Effector memory CD8-positive, alpha-beta T cell (primary cell): Measurements from ENCODE around the gene ITPKB.

Experiments used
- ATAC-seq: fragments of 150-1000 bp; cut with Tn5 transposase; replicated peaks from 2 replicates; pipeline ENCODE4 v1.10.0; 2021; ENCODE audit warnings: mild to moderate bottlenecking, moderate library complexity
- DNase-seq, 3 experiments: peaks; one replicate each; pipeline ENCODE4 v3.0.0; 2021
- H3K27ac Mint-ChIP-seq, 2 donors: one replicate each; pipeline ENCODE4 v1.8.0; 2022; ENCODE audit warnings: mild to moderate bottlenecking in 2 of 2, mixed read lengths in 2 of 2, moderate library complexity in 2 of 2
- H3K27me3 Mint-ChIP-seq, 2 donors: one replicate each; pipeline ENCODE4 v1.8.0; 2022; ENCODE audit warnings: mixed read lengths in 2 of 2
- H3K36me3 Mint-ChIP-seq: one replicate; pipeline ENCODE4 v1.8.0; 2022; ENCODE audit warnings: mild to moderate bottlenecking, moderate library complexity, mixed read lengths; ENCODE audit not compliant: insufficient read depth
- H3K4me1 Mint-ChIP-seq, 2 donors: one replicate each; pipeline ENCODE4 v1.8.0; 2022; ENCODE audit warnings: low read depth in 2 of 2, mixed read lengths in 2 of 2
- H3K4me3 Mint-ChIP-seq, 2 donors: one replicate each; pipeline ENCODE4 v1.8.0; 2022; ENCODE audit warnings: mild to moderate bottlenecking in 2 of 2, mixed read lengths in 2 of 2, moderate library complexity in 2 of 2
- H3K9me3 Mint-ChIP-seq, 2 donors: one replicate each; pipeline ENCODE4 v1.8.0; 2022; ENCODE audit warnings: mixed read lengths in 2 of 2

Gene ITPKB

GRCh38 chr1:226702318-226702956, 36.6 kb downstream of the ITPKB start:
- H3K36me3 Mint-ChIP-seq: peaks cover 53% of the 10 kb centered on the region
- peak overlapping the region; percentile 93 for H3K27ac Mint-ChIP-seq
- no peaks in the 10 kb centered on the region for H3K27me3 Mint-ChIP-seq
- H3K4me1 Mint-ChIP-seq: peaks cover 39 to 62% of the 10 kb centered on the region in 2 donors
- ATAC-seq (no peak), DNase-seq (no peak)
- H3K4me3 Mint-ChIP-seq: peak overlapping the region; percentile 73 to 76
- no peaks in the 10 kb centered on the region for H3K9me3 Mint-ChIP-seq

- Mint-ChIP-seq H3K4me1 (peaks cover 46 to 74% of the 10 kb centered on the region in 2 donors), H3K9me3 (no peaks in the 10 kb centered on the region), H3K27ac (peak overlapping the region; percentile 89 to 93), H3K36me3 (peaks cover 44% of the 10 kb centered on the region), H3K27me3 (no peaks in the 10 kb centered on the region), H3K4me3 (no peak overlapping the region)
- ATAC-seq (no peak), DNase-seq (no peak)
Measured at GRCh38 chr1:226700861-226701260, 38.2 kb downstream of the ITPKB start.

DNA sequence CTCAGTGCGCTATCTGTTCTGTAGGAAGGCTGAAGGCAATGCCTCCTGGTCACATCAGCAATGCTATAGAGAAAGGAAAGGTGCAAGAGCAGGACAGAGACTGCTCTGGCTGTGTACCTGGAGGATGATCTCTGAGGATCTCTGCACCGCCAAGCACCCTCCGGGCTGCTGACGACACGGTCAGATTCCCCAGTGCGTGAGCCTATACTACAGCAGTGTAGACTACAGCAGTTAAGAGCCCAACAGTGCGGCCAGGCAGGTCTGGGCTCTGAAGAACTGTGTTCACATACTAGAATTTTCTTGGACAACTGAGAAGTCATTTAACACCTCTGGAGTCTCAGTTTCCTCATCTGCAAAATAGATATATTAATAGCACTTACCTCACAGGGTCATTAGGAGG, 39.9 kb downstream of the ITPKB start:
- Mint-ChIP-seq H3K4me1 (peaks cover 49 to 79% of the 10 kb centered on the region in 2 donors), H3K4me3 (peak overlapping the region in 1 of 2 donors; percentile 61), H3K36me3 (peaks cover 37% of the 10 kb centered on the region), H3K27ac (peak overlapping the region; percentile 93 to 95), H3K9me3 (no peaks in the 10 kb centered on the region), H3K27me3 (no peaks in the 10 kb centered on the region)
- DNase-seq (no peak), ATAC-seq (no peak)

DNA sequence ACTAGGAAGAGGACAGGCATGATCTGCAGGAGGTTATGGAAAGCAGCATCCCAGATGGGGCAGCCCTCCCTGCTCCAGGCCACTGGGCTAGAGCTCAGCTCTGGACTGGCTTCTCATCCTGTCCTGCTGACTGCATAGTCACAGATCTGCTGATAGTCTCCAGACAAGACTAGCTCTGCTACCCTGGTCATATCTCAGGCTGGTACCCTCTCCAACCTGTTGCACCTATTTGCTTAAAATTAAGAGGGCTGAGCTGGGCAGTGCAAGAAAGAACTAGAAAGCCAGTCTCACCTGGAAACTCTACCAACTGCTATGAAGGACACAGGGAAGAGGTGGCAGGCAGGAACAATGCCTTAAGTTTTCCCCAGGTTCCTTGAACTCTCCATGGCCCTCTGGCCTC, 40.4 kb downstream of the ITPKB start:
- ATAC-seq (no peak), DNase-seq (no peak)
- peaks cover 51 to 80% of the 10 kb centered on the region in 2 donors for H3K4me1 Mint-ChIP-seq
- no peaks in the 10 kb centered on the region for H3K9me3 Mint-ChIP-seq
- peak overlapping the region in 1 of 2 donors; percentile 38 for H3K4me3 Mint-ChIP-seq
- peaks cover 38% of the 10 kb centered on the region for H3K36me3 Mint-ChIP-seq
- H3K27ac Mint-ChIP-seq: peak overlapping the region; percentile 93 to 95
- H3K27me3 Mint-ChIP-seq: no peaks in the 10 kb centered on the region

- Mint-ChIP-seq H3K9me3 (no peaks in the 10 kb centered on the region), H3K36me3 (peaks cover 36% of the 10 kb centered on the region), H3K27ac (peak overlapping the region; percentile 87 to 95), H3K4me3 (no peak overlapping the region), H3K27me3 (no peaks in the 10 kb centered on the region), H3K4me1 (peaks cover 55 to 84% of the 10 kb centered on the region in 2 donors)
- ATAC-seq: no peak
- DNase-seq: no peak
Measured at GRCh38 chr1:226697929-226698544, 41.0 kb downstream of the ITPKB start.

DNA sequence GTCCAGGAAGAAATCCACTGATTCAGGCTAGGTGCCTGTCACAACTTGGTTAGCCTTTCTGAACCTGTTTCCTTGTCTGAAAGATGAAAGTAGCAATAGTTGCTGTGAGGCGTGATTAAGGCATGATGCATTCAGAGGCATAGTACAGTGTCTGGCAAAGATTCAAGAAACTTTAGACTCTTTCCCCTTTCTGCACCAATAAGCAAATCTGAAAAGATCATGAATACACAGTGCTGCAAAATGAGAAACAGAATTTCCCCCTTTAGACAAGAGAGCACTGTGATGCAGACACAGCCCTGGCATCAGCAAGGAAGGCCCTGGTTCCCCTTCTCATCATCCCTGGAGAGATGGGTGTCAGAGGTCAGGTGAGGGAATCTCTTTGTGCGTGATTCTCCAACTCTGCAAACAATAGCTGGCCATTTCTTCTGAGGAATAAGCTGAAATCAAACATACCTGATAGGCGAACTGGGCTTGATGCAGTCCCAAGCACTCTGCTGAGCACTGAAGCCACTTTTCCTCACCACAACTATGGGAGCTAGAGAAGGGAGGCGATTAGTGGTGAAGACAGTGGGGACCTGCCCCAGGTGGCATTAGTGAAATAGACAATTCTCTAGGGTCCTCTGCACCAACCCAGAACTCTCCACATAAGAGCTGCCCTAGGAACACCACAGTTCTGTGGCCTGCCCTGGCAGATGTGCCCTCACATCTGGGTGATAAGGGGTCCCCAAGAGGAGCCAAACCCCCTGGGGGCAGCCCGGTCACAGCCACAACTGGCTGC, 41.7 kb downstream of the ITPKB start:
- no peak for DNase-seq
- peak; percentile 72 for ATAC-seq
- Mint-ChIP-seq H3K4me3 (peak overlapping the region in 1 of 2 donors; percentile 64), H3K27me3 (no peaks in the 10 kb centered on the region), H3K27ac (peak overlapping the region; percentile 87 to 95), H3K4me1 (peaks cover 55 to 84% of the 10 kb centered on the region in 2 donors), H3K36me3 (peaks cover 36% of the 10 kb centered on the region), H3K9me3 (no peaks in the 10 kb centered on the region)

DNA sequence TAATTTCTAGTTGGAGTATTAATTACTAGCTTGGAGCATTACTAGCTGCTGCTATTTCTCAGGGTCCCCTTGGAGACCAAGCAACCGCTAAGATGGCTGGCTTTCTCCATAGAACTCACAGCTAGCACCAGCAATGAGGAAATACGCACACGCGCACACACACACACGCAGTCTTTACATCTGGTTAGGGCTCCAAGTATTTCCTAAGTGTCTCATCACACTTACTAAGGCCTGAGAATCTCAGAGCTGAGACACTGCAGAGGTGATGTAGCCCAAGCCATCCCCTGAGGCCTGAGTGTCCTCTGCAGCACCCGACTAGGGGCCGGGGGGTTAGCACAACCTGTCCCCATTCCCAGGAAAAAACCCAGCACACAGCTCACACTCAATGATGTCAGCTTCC, 42.5 kb downstream of the ITPKB start:
- no peak for DNase-seq
- peak; percentile 16 for ATAC-seq
- Mint-ChIP-seq H3K27me3 (no peaks in the 10 kb centered on the region), H3K9me3 (no peaks in the 10 kb centered on the region), H3K4me3 (no peak overlapping the region), H3K36me3 (peaks cover 40% of the 10 kb centered on the region), H3K4me1 (peaks cover 52 to 85% of the 10 kb centered on the region in 2 donors), H3K27ac (peak overlapping the region; percentile 87 to 95)

- no peaks in the 10 kb centered on the region for H3K27me3 Mint-ChIP-seq
- peaks cover 57 to 87% of the 10 kb centered on the region in 2 donors for H3K4me1 Mint-ChIP-seq
- ATAC-seq (no peak), DNase-seq (no peak)
- peaks cover 46% of the 10 kb centered on the region for H3K36me3 Mint-ChIP-seq
- no peaks in the 10 kb centered on the region for H3K9me3 Mint-ChIP-seq
- peak overlapping the region in 1 of 2 donors; percentile 7 for H3K4me3 Mint-ChIP-seq
- peak overlapping the region; percentile 87 to 95 for H3K27ac Mint-ChIP-seq
Measured at GRCh38 chr1:226695335-226695900, 43.7 kb downstream of the ITPKB start.

GRCh38 chr1:226692823-226693222, 46.3 kb downstream of the ITPKB start:
- peak overlapping the region in 1 of 2 donors; percentile 55 for H3K4me3 Mint-ChIP-seq
- DNase-seq: no peak
- no peaks in the 10 kb centered on the region for H3K27me3 Mint-ChIP-seq
- peaks cover 55% of the 10 kb centered on the region for H3K36me3 Mint-ChIP-seq
- peak overlapping the region; percentile 87 to 95 for H3K27ac Mint-ChIP-seq
- no peaks in the 10 kb centered on the region for H3K9me3 Mint-ChIP-seq
- no peak for ATAC-seq
- peaks cover 59 to 92% of the 10 kb centered on the region in 2 donors for H3K4me1 Mint-ChIP-seq

GRCh38 chr1:226692051-226692792, 46.9 kb downstream of the ITPKB start:
- ATAC-seq: no peak
- no peaks in the 10 kb centered on the region for H3K27me3 Mint-ChIP-seq
- peak overlapping the region; percentile 87 to 95 for H3K27ac Mint-ChIP-seq
- H3K36me3 Mint-ChIP-seq: peaks cover 55% of the 10 kb centered on the region
- H3K9me3 Mint-ChIP-seq: no peaks in the 10 kb centered on the region
- DNase-seq: no peak
- peak overlapping the region; percentile 20 to 55 for H3K4me3 Mint-ChIP-seq
- peaks cover 59 to 92% of the 10 kb centered on the region in 2 donors for H3K4me1 Mint-ChIP-seq

DNA sequence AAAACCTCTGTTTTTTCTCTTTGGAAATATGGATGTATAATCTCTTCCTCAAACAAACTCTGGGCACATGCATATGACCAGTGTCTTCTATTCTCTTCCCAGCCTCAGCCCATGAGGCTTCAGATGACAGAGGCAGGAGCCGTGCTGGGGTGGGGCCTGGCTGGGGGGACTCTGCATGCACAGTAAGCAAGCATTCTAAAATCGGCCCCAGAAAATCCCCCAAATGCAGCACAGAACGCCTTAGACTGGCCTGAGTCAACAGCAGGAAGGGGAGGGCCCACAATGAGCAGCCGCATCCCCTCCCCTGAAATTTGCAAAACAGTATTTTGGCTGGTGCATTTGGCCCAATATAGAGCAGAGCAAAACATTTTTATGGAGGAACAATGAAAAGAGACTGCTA, 47.8 kb downstream of the ITPKB start:
- peaks cover 60 to 94% of the 10 kb centered on the region in 2 donors for H3K4me1 Mint-ChIP-seq
- peak overlapping the region; percentile 87 to 95 for H3K27ac Mint-ChIP-seq
- ATAC-seq (peak; percentile 76), DNase-seq (peak; percentile 37 to 42 (median 42))
- no peaks in the 10 kb centered on the region for H3K27me3 Mint-ChIP-seq
- peaks cover 50% of the 10 kb centered on the region for H3K36me3 Mint-ChIP-seq
- no peaks in the 10 kb centered on the region for H3K9me3 Mint-ChIP-seq
- peak overlapping the region; percentile 20 to 55 for H3K4me3 Mint-ChIP-seq

DNA sequence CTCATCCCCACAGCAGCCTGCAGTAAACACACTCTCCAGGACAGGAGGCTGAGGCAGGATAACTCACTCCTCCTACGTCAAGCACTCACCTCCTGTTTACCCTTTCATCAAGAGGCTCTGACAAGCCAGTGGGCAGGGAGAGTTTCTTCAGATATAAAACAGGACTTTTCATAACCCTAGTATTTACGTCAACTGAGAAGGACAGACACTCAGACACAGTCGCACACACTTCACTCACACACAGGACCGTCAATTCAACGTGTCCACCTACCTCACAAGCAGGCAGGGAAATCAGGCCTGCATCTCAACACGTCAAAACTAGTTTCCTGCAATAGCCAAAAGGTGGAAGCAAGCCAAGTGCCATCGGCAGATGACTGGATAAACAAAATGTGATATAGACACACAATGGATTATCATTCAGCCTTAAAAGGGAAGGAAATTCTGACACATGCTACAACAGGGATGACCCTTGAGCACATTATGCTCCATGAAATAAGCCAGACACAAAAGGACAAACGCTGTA, 48.6 kb downstream of the ITPKB start:
- Mint-ChIP-seq H3K27me3 (no peaks in the 10 kb centered on the region), H3K27ac (peak overlapping the region; percentile 87 to 95), H3K36me3 (peaks cover 51% of the 10 kb centered on the region), H3K4me1 (peaks cover 61 to 94% of the 10 kb centered on the region in 2 donors), H3K4me3 (peak overlapping the region; percentile 26 to 55), H3K9me3 (no peaks in the 10 kb centered on the region)
- DNase-seq (no peak), ATAC-seq (peak; percentile 51)
